SU-DHL-6 (cell line): ENCODE measurements around the gene COA8.

Experiments
- H2AFZ ChIP-seq: fragments of 200-600 bp; sonication (generic); 2 replicates; pipeline ENCODE4 v1.6.1; 2014; ENCODE audit warnings: low read depth, mild to moderate bottlenecking, moderate library complexity, mixed read lengths, antibody characterized with exemption, low read length; ENCODE audit not compliant: severe bottlenecking
- H3F3A ChIP-seq: fragments of 200-600 bp; shearing (Covaris generic); 2 replicates; pipeline ENCODE4 v1.6.0; 2016; ENCODE audit warnings: antibody characterized with exemption, mild to moderate bottlenecking; ENCODE audit not compliant: insufficient read depth
- H3K27ac ChIP-seq: fragments of 200-600 bp; sonication (generic); 2 replicates; pipeline ENCODE4 v1.5.1; 2016; ENCODE audit warnings: low read depth, mild to moderate bottlenecking, low read length, moderate library complexity, mixed read lengths
- H3K27me3 ChIP-seq: fragments of 200-600 bp; sonication (generic), shearing (Covaris generic); 2 replicates; pipeline ENCODE4 v1.6.0; 2014; ENCODE audit warnings: mild to moderate bottlenecking, low read length
- H3K36me3 ChIP-seq: fragments of 200-600 bp; sonication (generic); 2 replicates; pipeline ENCODE4 v1.6.1; 2014; ENCODE audit warnings: mild to moderate bottlenecking, low read length, mixed read lengths
- H3K4me2 ChIP-seq: fragments of 300-600, 200-600 bp; shearing (Covaris generic), sonication (generic); 2 replicates; pipeline ENCODE4 v1.6.0; 2014; ENCODE audit warnings: low read length, low read depth, mild to moderate bottlenecking; ENCODE audit not compliant: poor library complexity, severe bottlenecking
- H3K4me3 ChIP-seq: fragments of 200-600 bp; sonication (generic); 2 replicates; pipeline ENCODE4 v1.5.1; 2014; ENCODE audit warnings: antibody characterized with exemption, low read length, mild to moderate bottlenecking, mixed read lengths; ENCODE audit not compliant: insufficient read depth, poor library complexity, severe bottlenecking
- H3K79me2 ChIP-seq: fragments of 200-600 bp; sonication (generic); 2 replicates; pipeline ENCODE4 v1.6.1; 2014; ENCODE audit warnings: mild to moderate bottlenecking, low read length, moderate library complexity; ENCODE audit not compliant: insufficient read depth
- H3K9ac ChIP-seq: fragments of 200-600 bp; sonication (generic); 2 replicates; pipeline ENCODE4 v1.7.0; 2014; ENCODE audit warnings: mild to moderate bottlenecking, low read length
- H3K9me2 ChIP-seq: fragments of 200-600 bp; sonication (generic); replicated peaks from 2 replicates; pipeline ENCODE4 v1.6.1; 2014; ENCODE audit warnings: low read length; ENCODE audit not compliant: insufficient read depth
- H3K9me3 ChIP-seq: fragments of 200-600 bp; sonication (generic); 2 replicates; pipeline ENCODE4 v1.6.1; 2014; ENCODE audit warnings: low read length, mixed read lengths; ENCODE audit not compliant: insufficient read depth
- H4K20me1 ChIP-seq: fragments of 200-600 bp; sonication (generic); 2 replicates; pipeline ENCODE4 v1.6.1; 2014; ENCODE audit warnings: low read depth, mild to moderate bottlenecking, antibody characterized with exemption, low read length, moderate library complexity, mixed read lengths
- CTCF ChIP-seq: fragments of 200-600 bp; sonication (generic); IDR thresholded peaks from one replicate; pipeline ENCODE4 v1.5.1; 2017; ENCODE audit warnings: antibody characterized with exemption, mild to moderate bottlenecking, low read length, moderate library complexity; ENCODE audit not compliant: insufficient read depth, poor library complexity, severe bottlenecking
- EZH2phosphoT487 ChIP-seq: fragments of 200-600 bp; sonication (generic), shearing (Covaris generic); conservative IDR thresholded peaks from 2 replicates; pipeline ENCODE4 v1.6.1; 2018; ENCODE audit warnings: mild to moderate bottlenecking, antibody characterized with exemption, low read length, moderate library complexity, mixed read lengths

Gene COA8

GRCh38 chr14:103581206-103581605 is 18.4 kb downstream of the COA8 start:
- H3K9me2 ChIP-seq = no peaks in the 10 kb centered on the region
- H2AFZ ChIP-seq = no peak overlapping the region
- H3K79me2 ChIP-seq = no peaks in the 10 kb centered on the region
- no peaks in the 10 kb centered on the region for H3K27me3 ChIP-seq
- TF ChIP-seq EZH2phosphoT487 (no peak), CTCF (no peak)
- no peak overlapping the region for H3K9ac ChIP-seq
- H3K9me3 ChIP-seq = no peaks in the 10 kb centered on the region
- no peaks in the 10 kb centered on the region for H3K36me3 ChIP-seq
- H3K4me3 ChIP-seq = no peak overlapping the region
- H3K4me2 ChIP-seq = no peak overlapping the region
- H3K27ac ChIP-seq = no peak overlapping the region
- no peaks in the 10 kb centered on the region for H3F3A ChIP-seq
- no peaks in the 10 kb centered on the region for H4K20me1 ChIP-seq

GRCh38 chr14:103581954-103582703 is 19.4 kb downstream of the COA8 start:
- H3K4me3 ChIP-seq = no peak overlapping the region
- no peak overlapping the region for H2AFZ ChIP-seq
- no peaks in the 10 kb centered on the region for H3K36me3 ChIP-seq
- H3K79me2 ChIP-seq = no peaks in the 10 kb centered on the region
- H4K20me1 ChIP-seq = no peaks in the 10 kb centered on the region
- no peaks in the 10 kb centered on the region for H3K9me2 ChIP-seq
- H3F3A ChIP-seq = no peaks in the 10 kb centered on the region
- H3K9me3 ChIP-seq = no peaks in the 10 kb centered on the region
- TF ChIP-seq EZH2phosphoT487 = no peak
- TF ChIP-seq CTCF = no peak
- no peak overlapping the region for H3K4me2 ChIP-seq
- H3K27me3 ChIP-seq = no peaks in the 10 kb centered on the region
- no peak overlapping the region for H3K27ac ChIP-seq
- H3K9ac ChIP-seq = no peak overlapping the region

DNA sequence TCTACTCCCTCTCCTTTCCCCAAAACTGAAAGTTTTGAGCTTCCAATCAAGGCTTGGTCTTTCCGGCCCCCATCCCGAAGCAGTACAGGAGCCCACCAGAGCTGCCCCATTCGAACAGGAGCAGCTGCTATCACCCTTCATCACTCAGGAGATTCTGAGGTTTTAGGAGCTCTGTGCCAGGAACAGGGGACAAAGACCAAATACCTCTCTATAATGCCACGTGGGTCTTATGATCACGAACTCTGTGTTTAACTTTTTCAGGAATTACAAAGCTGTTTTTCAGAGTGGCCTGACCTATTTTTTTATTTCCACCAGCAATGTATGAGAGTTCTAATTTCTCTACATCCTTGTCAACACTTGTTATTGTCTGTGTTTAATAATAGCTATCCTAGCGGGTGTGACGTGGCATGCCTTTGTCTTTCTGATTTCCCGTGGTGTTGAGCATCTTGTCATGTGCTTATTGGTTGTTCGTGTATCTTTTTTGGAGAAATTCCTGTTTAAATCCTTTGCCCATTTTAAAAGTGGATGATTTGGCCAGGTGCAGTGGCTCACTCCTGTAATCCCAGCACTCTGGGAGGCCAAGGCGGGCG is 21.7 kb downstream of the COA8 start:
- TF ChIP-seq EZH2phosphoT487 (no peak), CTCF (no peak)
- H3K27ac ChIP-seq = no peak overlapping the region
- no peaks in the 10 kb centered on the region for H3K36me3 ChIP-seq
- H3K9me2 ChIP-seq = no peaks in the 10 kb centered on the region
- no peaks in the 10 kb centered on the region for H4K20me1 ChIP-seq
- H2AFZ ChIP-seq = no peak overlapping the region
- no peaks in the 10 kb centered on the region for H3F3A ChIP-seq
- no peak overlapping the region for H3K9ac ChIP-seq
- no peak overlapping the region for H3K4me2 ChIP-seq
- H3K79me2 ChIP-seq = no peaks in the 10 kb centered on the region
- no peaks in the 10 kb centered on the region for H3K27me3 ChIP-seq
- H3K4me3 ChIP-seq = no peak overlapping the region
- no peaks in the 10 kb centered on the region for H3K9me3 ChIP-seq
